Measurements from ENCODE around the gene KCNK5. TPM values are rescaled to one million over a fixed set of nuclear protein-coding genes. Genes with fewer than 3 reads are reported as not detected.

The KCNK5 gene
- total RNA-seq, 2 experiments from 2014 or later: 0.30 to 0.47 TPM

GRCh38 chr6:39249278-39249677, 20.0 kb upstream of the KCNK5 start:
- no peaks in the 10 kb centered on the region for H3K4me1 ChIP-seq (ENCODE audit: insufficient read depth, low read length)
- no peaks in the 10 kb centered on the region for H3K9me3 ChIP-seq (ENCODE audit: control insufficient read depth in 1 of 2, insufficient read depth in 1 of 2, low read length in 2 of 2)
- Mint-ChIP-seq H3K9me3 (no peaks in the 10 kb centered on the region), H3K4me3 (no peak overlapping the region), H3K27me3 (no peaks in the 10 kb centered on the region), H3K27ac (no peak overlapping the region), H3K4me1 (ENCODE audit: low read depth) (no peaks in the 10 kb centered on the region), H3K36me3 (ENCODE audit: low read depth) (no peaks in the 10 kb centered on the region)
- DNase-seq (no peak), ATAC-seq (ENCODE audit: poor library complexity) (no peak)
- intact Hi-C loops (cut with DNase I, micrococcal nuclease): no loop called here
- no peak overlapping the region for H3K27ac ChIP-seq (ENCODE audit: low read depth in 1 of 2, low read length in 2 of 2)
- H3K4me3 ChIP-seq (ENCODE audit: low read length): no peak overlapping the region
- POLR2A ChIA-PET: no interaction called here
- no peaks in the 10 kb centered on the region for H3K27me3 ChIP-seq (ENCODE audit: control insufficient read depth in 1 of 2, insufficient read depth in 2 of 2, low read length in 2 of 2)
- CTCF ChIA-PET: no interaction called here
- TF ChIP-seq CTCF (IDR thresholded peaks at IDR 0.05): no peak
- no peaks in the 10 kb centered on the region for H3K36me3 ChIP-seq (ENCODE audit: insufficient read depth, low read length)

- CTCF ChIA-PET: no interaction called here
- POLR2A ChIA-PET: no interaction called here
- TF ChIP-seq CTCF (IDR thresholded peaks at IDR 0.05): no peak
- DNase-seq (no peak), ATAC-seq (ENCODE audit: poor library complexity) (no peak)
- Mint-ChIP-seq H3K9me3 (no peaks in the 10 kb centered on the region), H3K27me3 (no peaks in the 10 kb centered on the region), H3K4me3 (no peak overlapping the region), H3K36me3 (ENCODE audit: low read depth) (no peaks in the 10 kb centered on the region), H3K27ac (no peak overlapping the region), H3K4me1 (ENCODE audit: low read depth) (no peaks in the 10 kb centered on the region)
- H3K4me1 ChIP-seq (ENCODE audit: insufficient read depth, low read length): no peaks in the 10 kb centered on the region
- no peaks in the 10 kb centered on the region for H3K27me3 ChIP-seq (ENCODE audit: control insufficient read depth in 1 of 2, insufficient read depth in 2 of 2, low read length in 2 of 2)
- H3K27ac ChIP-seq (ENCODE audit: low read depth in 1 of 2, low read length in 2 of 2): no peak overlapping the region
- intact Hi-C loops (cut with DNase I, micrococcal nuclease): no loop called here
- no peaks in the 10 kb centered on the region for H3K36me3 ChIP-seq (ENCODE audit: insufficient read depth, low read length)
- no peak overlapping the region for H3K4me3 ChIP-seq (ENCODE audit: low read length)
- no peaks in the 10 kb centered on the region for H3K9me3 ChIP-seq (ENCODE audit: control insufficient read depth in 1 of 2, insufficient read depth in 1 of 2, low read length in 2 of 2)
Measured at GRCh38 chr6:39247667-39248194, 18.5 kb upstream of the KCNK5 start.

GRCh38 chr6:39243809-39244208, 14.5 kb upstream of the KCNK5 start:
- intact Hi-C loops (cut with DNase I, micrococcal nuclease): no loop called here
- Histone ChIP-seq H3K36me3 (ENCODE audit: insufficient read depth, low read length) (no peaks in the 10 kb centered on the region), H3K4me3 (ENCODE audit: low read length) (no peak overlapping the region), H3K27me3 (ENCODE audit: control insufficient read depth in 1 of 2, insufficient read depth in 2 of 2, low read length in 2 of 2) (no peaks in the 10 kb centered on the region), H3K4me1 (ENCODE audit: insufficient read depth, low read length) (no peaks in the 10 kb centered on the region), H3K27ac (ENCODE audit: low read depth in 1 of 2, low read length in 2 of 2) (no peak overlapping the region), H3K9me3 (ENCODE audit: control insufficient read depth in 1 of 2, insufficient read depth in 1 of 2, low read length in 2 of 2) (no peaks in the 10 kb centered on the region)
- POLR2A ChIA-PET: no interaction called here
- CTCF ChIA-PET: no interaction called here
- DNase-seq: no peak
- no peaks in the 10 kb centered on the region for H3K4me1 Mint-ChIP-seq (ENCODE audit: low read depth)
- no peaks in the 10 kb centered on the region for H3K36me3 Mint-ChIP-seq (ENCODE audit: low read depth)
- no peaks in the 10 kb centered on the region for H3K27me3 Mint-ChIP-seq
- no peak overlapping the region for H3K27ac Mint-ChIP-seq
- no peaks in the 10 kb centered on the region for H3K9me3 Mint-ChIP-seq
- no peak for ATAC-seq (ENCODE audit: poor library complexity)
- H3K4me3 Mint-ChIP-seq: no peak overlapping the region
- no peak for TF ChIP-seq CTCF (IDR thresholded peaks at IDR 0.05)

Measured in CD4-positive, alpha-beta T cell (primary cell).